K562 (cell line): Measurements from ENCODE around the gene KIF26B. TPM values are rescaled to one million over a fixed set of nuclear protein-coding genes. Genes with fewer than 3 reads are reported as not detected.

ENCODE experiments used
- ATAC-seq: fragments of 200-7000 bp; cut with Tn5 transposase; 3 replicates; pipeline ENCODE4 v1.9.1; 2020; ENCODE audit warnings: moderate library complexity
- BruUV-seq: library from RNA; stranded (reverse); fragments of 400-500 nt; replicated peaks from 2 replicates; lab custom pipeline; 2021; lab: Mats Ljungman, UMichigan
- CTCF ChIA-PET: fragments of 300-600 bp; formaldehyde crosslinking; extraction: SDS; loops from one replicate; lab custom pipeline; 2021; ENCODE audit warnings: low intra/inter-chr PET ratio; lab: Yijun Ruan, JAX
- POLR2A ChIA-PET: fragments of 300-600, 350-650 bp; sonication (Branson Sonifier 250); formaldehyde crosslinking; extraction: SDS; loops from one replicate; lab custom pipeline; 2021; ENCODE audit warnings: antibody characterized with exemption, inconsistent platforms; lab: Yijun Ruan, JAX
- DNase-seq, 4 experiments: peaks; one replicate each; pipeline versions ENCODE4 v3.0.0 to v3.0.0-alpha.2; 2011 to 2018; ENCODE audit warnings: low spot score in 3 of 4, mixed read lengths in 3 of 4; ENCODE audit errors: extremely low read depth in 1 of 4
- FAIRE-seq: peaks from 2 replicates; lab custom pipeline; 2011; peaks lifted over from hg19 to GRCh38; lab: Jason Lieb, UNC
- H2AFZ ChIP-seq: 2 replicates; pipeline ENCODE4 v1.6.0; 2011; ENCODE audit warnings: low read depth, low read length, control low read depth, inconsistent platforms
- H3K27ac ChIP-seq: fragments of 200-600 bp; 3 replicates; pipeline ENCODE4 v1.8.0; 2011; ENCODE audit warnings: low read depth, mild to moderate bottlenecking, control low read depth, inconsistent platforms, low read length, moderate library complexity, mixed read lengths; ENCODE audit errors: extremely low read depth
- H3K27me3 ChIP-seq, 2 experiments: fragments of 300-600 bp in 1 of 2; 2 replicates in 1 of 2; 3 replicates in 1 of 2; pipeline versions ENCODE4 v1.6.0 to v1.8.0; 2011; ENCODE audit warnings: inconsistent platforms in 2 of 2, low read length in 2 of 2, mild to moderate bottlenecking in 1 of 2, mixed read lengths in 1 of 2, moderate library complexity in 1 of 2; ENCODE audit not compliant: control insufficient read depth in 2 of 2, insufficient read depth in 2 of 2
- H3K36me3 ChIP-seq: fragments of 300-600 bp; 3 replicates; pipeline ENCODE4 v1.8.0; 2011; ENCODE audit warnings: mild to moderate bottlenecking, low read length, inconsistent platforms; ENCODE audit not compliant: control insufficient read depth, insufficient read depth
- H3K4me1 ChIP-seq, 2 experiments: fragments of 200-600 bp in 1 of 2; replicated peaks in 1 of 2; 2 replicates in 1 of 2; 3 replicates in 1 of 2; pipeline versions ENCODE4 v1.5.1 to v1.8.0; 2011; ENCODE audit warnings: inconsistent platforms in 2 of 2, low read length in 2 of 2, mild to moderate bottlenecking in 1 of 2, mixed read lengths in 1 of 2, moderate library complexity in 1 of 2; ENCODE audit not compliant: control insufficient read depth in 2 of 2, insufficient read depth in 2 of 2
- H3K4me2 ChIP-seq: 2 replicates; pipeline ENCODE4 v1.6.1; 2011; ENCODE audit warnings: low read length, control low read depth, inconsistent platforms, mixed read lengths; ENCODE audit not compliant: insufficient read depth
- H3K4me3 ChIP-seq: fragments of 200-600 bp; sonication (generic), shearing (Covaris generic); 2 replicates; pipeline ENCODE4 v1.5.1; 2016; ENCODE audit warnings: control low read depth, inconsistent platforms
- H3K79me2 ChIP-seq: fragments of 200-600 bp; 3 replicates; pipeline ENCODE4 v1.8.0; 2011; ENCODE audit warnings: low read length, inconsistent platforms; ENCODE audit not compliant: control insufficient read depth, insufficient read depth
- H3K9ac ChIP-seq, 2 experiments: 2 replicates each; pipeline versions ENCODE4 v1.6.0 to v1.6.1; 2011; ENCODE audit warnings: low read depth in 2 of 2, low read length in 2 of 2, control low read depth in 1 of 2, inconsistent platforms in 1 of 2, mild to moderate bottlenecking in 1 of 2, mixed read lengths in 1 of 2; ENCODE audit not compliant: insufficient read depth in 1 of 2
- H3K9me1 ChIP-seq: one replicate; pipeline ENCODE4 v1.6.0; 2011; ENCODE audit warnings: inconsistent platforms, mild to moderate bottlenecking, low read length, moderate library complexity; ENCODE audit not compliant: control insufficient read depth, insufficient read depth
- H3K9me3 ChIP-seq: replicated peaks from 2 replicates; pipeline ENCODE4 v1.5.1; 2011; ENCODE audit warnings: low read depth, low read length, inconsistent platforms; ENCODE audit not compliant: control insufficient read depth, insufficient read depth
- H4K20me1 ChIP-seq: replicated peaks from 2 replicates; pipeline ENCODE4 v1.6.1; 2011; ENCODE audit warnings: low read length, inconsistent platforms, mixed read lengths; ENCODE audit not compliant: control insufficient read depth, insufficient read depth
- WGBS: fragments of 100-300 bp; shearing (Covaris generic); methylation state at CpG from one replicate; pipeline ENCODE4 v1.1.6; 2016; ENCODE audit warnings: low coverage, mixed read lengths; ENCODE audit not compliant: insufficient coverage; ENCODE audit errors: missing lambda C conversion rate; 5-methylcytosine and 5-hydroxymethylcytosine counted together
- in situ Hi-C: fragments of 300-500 bp; cut with MboI; formaldehyde crosslinking; loops from 4 replicates; pipeline ENCODE4 v1.15.0; 2018; ENCODE audit warnings: inconsistent platforms, mixed read lengths
- intact Hi-C: fragments of 100-400 bp; cut with micrococcal nuclease; formaldehyde crosslinking; loops from 2 replicates; pipeline ENCODE4 v1.14.2; 2022
- polyA plus RNA-seq, 8 experiments: library from polyadenylated mRNA; depleted of rRNA in 4 of 8; stranded (reverse) in 5 of 8; unstranded in 3 of 8; fragments of >200 nt; fragmentation: Nextera tagmentation in 2 of 8; fragmentation: Illumina TruSeq in 1 of 8; extraction: Ambion mirVana in 2 of 8; extraction: Trizol in 1 of 8; gene quantifications; 2 replicates each; pipeline versions ENCODE4 v1.2.1 to v1.2.3, GENCODE V29; 2011 to 2014; ENCODE audit warnings: inconsistent platforms in 1 of 8, missing spikeins in 1 of 8
- total RNA-seq, 7 experiments: library from RNA; depleted of rRNA in 6 of 7; stranded (reverse); fragments of >200 nt in 6 of 7; fragmentation: Illumina TruSeq in 2 of 7; extraction: Trizol in 2 of 7; gene quantifications; 2 replicates each; pipeline versions ENCODE4 v1.2.1 to v1.2.3, GENCODE V29; 2011 to 2021; ENCODE audit warnings: low replicate concordance in 1 of 7
- TF ChIP-seq, protein P1 (sequence below): fragments of 200-600 bp; sonication (generic); IDR thresholded peaks from one replicate; pipeline ENCODE4 v1.6.1; 2012; ENCODE audit warnings: mild to moderate bottlenecking, low read depth, low read length, inconsistent platforms
- TF ChIP-seq, protein P2 (sequence below): sonication (generic); formaldehyde crosslinking; IDR thresholded peaks from 2 replicates; pipeline ENCODE4 v1.8.0; 2022; ENCODE audit warnings: mild to moderate bottlenecking, missing genetic modification reagents

Gene KIF26B
- total and polyA plus RNA-seq, 9 of the 15 experiments (the other 6 are each of a cell fraction or from before 2014, with no cell fraction given), result 0.02 to 0.08 (median 0.03) TPM; not detected in 6

DNA sequence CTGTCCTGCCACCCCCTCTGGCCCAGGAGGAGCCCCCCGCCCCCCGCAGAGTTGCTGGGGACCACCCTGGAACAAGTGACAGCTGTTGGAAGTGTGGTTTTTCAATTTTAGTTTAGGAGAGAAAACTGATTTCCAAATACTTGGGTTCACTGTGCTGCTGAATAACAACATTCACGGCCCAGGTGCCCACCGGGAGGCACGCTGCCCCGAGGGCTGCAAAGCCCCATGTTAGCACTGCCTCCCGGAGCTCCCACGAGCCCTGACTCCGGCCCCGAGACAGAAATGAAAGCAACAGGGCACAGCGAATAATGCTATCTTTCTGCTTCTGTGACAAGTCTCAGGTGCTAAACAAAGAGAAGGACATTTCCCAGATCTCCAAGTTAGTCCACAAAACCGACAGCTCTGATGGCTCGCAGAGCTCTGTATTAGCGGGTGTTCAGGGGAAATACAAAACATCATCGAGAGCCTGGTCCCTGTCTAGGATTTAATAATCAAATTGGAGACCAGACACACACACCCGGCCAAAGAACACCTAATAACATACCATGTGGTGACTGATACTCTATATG is 451.5 kb downstream of the KIF26B start:
- DNase-seq (no peak), FAIRE-seq (no peak)

More for the DNA sequence above, 451.5 kb downstream of the KIF26B start:
- Histone ChIP-seq H3K4me2 (no peak overlapping the region), H3K9me3 (no peaks in the 10 kb centered on the region), H3K36me3 (no peaks in the 10 kb centered on the region), H4K20me1 (no peaks in the 10 kb centered on the region), H3K4me1 (peaks cover 0 to 4% of the 10 kb centered on the region in 2 experiments; a peak in 2 of 5 replicates), H3K27me3 (peaks cover 72 to 79% of the 10 kb centered on the region in 2 experiments), H3K9me1 (no peaks in the 10 kb centered on the region), H3K4me3 (no peak overlapping the region), H3K27ac (no peak overlapping the region), H2AFZ (no peak overlapping the region), H3K9ac (no peak overlapping the region), H3K79me2 (no peaks in the 10 kb centered on the region)
- CTCF ChIA-PET, result no interaction called here
- BruUV-seq, result no TSS peak
- intact Hi-C loops (no loop called here), in situ Hi-C loops (no loop called here)
- TF ChIP-seq, protein P1, sequence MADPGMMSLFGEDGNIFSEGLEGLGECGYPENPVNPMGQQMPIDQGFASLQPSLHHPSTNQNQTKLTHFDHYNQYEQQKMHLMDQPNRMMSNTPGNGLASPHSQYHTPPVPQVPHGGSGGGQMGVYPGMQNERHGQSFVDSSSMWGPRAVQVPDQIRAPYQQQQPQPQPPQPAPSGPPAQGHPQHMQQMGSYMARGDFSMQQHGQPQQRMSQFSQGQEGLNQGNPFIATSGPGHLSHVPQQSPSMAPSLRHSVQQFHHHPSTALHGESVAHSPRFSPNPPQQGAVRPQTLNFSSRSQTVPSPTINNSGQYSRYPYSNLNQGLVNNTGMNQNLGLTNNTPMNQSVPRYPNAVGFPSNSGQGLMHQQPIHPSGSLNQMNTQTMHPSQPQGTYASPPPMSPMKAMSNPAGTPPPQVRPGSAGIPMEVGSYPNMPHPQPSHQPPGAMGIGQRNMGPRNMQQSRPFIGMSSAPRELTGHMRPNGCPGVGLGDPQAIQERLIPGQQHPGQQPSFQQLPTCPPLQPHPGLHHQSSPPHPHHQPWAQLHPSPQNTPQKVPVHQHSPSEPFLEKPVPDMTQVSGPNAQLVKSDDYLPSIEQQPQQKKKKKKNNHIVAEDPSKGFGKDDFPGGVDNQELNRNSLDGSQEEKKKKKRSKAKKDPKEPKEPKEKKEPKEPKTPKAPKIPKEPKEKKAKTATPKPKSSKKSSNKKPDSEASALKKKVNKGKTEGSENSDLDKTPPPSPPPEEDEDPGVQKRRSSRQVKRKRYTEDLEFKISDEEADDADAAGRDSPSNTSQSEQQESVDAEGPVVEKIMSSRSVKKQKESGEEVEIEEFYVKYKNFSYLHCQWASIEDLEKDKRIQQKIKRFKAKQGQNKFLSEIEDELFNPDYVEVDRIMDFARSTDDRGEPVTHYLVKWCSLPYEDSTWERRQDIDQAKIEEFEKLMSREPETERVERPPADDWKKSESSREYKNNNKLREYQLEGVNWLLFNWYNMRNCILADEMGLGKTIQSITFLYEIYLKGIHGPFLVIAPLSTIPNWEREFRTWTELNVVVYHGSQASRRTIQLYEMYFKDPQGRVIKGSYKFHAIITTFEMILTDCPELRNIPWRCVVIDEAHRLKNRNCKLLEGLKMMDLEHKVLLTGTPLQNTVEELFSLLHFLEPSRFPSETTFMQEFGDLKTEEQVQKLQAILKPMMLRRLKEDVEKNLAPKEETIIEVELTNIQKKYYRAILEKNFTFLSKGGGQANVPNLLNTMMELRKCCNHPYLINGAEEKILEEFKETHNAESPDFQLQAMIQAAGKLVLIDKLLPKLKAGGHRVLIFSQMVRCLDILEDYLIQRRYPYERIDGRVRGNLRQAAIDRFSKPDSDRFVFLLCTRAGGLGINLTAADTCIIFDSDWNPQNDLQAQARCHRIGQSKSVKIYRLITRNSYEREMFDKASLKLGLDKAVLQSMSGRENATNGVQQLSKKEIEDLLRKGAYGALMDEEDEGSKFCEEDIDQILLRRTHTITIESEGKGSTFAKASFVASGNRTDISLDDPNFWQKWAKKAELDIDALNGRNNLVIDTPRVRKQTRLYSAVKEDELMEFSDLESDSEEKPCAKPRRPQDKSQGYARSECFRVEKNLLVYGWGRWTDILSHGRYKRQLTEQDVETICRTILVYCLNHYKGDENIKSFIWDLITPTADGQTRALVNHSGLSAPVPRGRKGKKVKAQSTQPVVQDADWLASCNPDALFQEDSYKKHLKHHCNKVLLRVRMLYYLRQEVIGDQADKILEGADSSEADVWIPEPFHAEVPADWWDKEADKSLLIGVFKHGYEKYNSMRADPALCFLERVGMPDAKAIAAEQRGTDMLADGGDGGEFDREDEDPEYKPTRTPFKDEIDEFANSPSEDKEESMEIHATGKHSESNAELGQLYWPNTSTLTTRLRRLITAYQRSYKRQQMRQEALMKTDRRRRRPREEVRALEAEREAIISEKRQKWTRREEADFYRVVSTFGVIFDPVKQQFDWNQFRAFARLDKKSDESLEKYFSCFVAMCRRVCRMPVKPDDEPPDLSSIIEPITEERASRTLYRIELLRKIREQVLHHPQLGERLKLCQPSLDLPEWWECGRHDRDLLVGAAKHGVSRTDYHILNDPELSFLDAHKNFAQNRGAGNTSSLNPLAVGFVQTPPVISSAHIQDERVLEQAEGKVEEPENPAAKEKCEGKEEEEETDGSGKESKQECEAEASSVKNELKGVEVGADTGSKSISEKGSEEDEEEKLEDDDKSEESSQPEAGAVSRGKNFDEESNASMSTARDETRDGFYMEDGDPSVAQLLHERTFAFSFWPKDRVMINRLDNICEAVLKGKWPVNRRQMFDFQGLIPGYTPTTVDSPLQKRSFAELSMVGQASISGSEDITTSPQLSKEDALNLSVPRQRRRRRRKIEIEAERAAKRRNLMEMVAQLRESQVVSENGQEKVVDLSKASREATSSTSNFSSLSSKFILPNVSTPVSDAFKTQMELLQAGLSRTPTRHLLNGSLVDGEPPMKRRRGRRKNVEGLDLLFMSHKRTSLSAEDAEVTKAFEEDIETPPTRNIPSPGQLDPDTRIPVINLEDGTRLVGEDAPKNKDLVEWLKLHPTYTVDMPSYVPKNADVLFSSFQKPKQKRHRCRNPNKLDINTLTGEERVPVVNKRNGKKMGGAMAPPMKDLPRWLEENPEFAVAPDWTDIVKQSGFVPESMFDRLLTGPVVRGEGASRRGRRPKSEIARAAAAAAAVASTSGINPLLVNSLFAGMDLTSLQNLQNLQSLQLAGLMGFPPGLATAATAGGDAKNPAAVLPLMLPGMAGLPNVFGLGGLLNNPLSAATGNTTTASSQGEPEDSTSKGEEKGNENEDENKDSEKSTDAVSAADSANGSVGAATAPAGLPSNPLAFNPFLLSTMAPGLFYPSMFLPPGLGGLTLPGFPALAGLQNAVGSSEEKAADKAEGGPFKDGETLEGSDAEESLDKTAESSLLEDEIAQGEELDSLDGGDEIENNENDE, result no peak
- TF ChIP-seq, protein P2, sequence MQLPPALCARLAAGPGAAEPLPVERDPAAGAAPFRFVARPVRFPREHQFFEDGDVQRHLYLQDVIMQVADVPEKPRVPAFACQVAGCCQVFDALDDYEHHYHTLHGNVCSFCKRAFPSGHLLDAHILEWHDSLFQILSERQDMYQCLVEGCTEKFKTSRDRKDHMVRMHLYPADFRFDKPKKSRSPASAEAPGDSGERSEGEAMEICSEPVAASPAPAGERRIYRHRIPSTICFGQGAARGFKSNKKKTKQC, result no peak
- POLR2A ChIA-PET, result no interaction called here
- ATAC-seq, result no peak
- 1% methylated on average over 16 of the region's 16 CpGs for WGBS
